MM.1S (cell line): ENCODE data around the gene IRF8.

Source experiments
- CTCF ChIP-seq: fragments of 300-600 bp; sonication (generic); IDR thresholded peaks from 2 replicates; pipeline ENCODE4 v1.5.1; 2016; ENCODE audit warnings: antibody characterized with exemption, low read length, mixed read lengths
- EZH2 ChIP-seq: fragments of 300-600 bp; sonication (generic); optimal IDR thresholded peaks from 2 replicates; pipeline ENCODE3; 2017; ENCODE audit warnings: low read depth, mild to moderate bottlenecking, antibody characterized with exemption, low read length, mixed read lengths

DNA sequence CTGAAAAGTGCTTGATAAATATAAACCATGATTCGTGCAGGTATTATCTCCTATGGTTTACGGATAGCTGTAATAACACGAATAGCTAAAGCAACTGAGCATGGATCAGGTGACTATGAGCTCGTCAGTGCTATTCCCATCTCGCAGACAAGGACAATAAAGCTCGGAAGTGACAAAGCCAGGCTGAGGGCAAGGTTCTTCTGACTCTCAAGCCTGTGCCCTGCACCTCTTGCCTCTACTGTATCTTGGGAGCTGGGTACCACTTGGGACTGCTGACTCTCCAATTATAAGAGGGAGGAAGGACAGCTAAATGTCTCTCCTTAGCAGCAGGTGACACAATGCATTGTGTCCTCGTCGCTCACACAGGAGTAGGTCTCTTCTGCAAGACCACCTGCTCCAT, 49.6 kb upstream of the IRF8 start:
- TF ChIP-seq CTCF (no peak), EZH2 (no peak)
